ENCODE measurements around the gene THADA.

The THADA gene

GRCh38 chr2:43444989-43445645 is 150.7 kb downstream of the THADA start:
- no peaks in the 10 kb centered on the region for H3K27me3 ChIP-seq
- no peaks in the 10 kb centered on the region for H4K20me1 ChIP-seq
- peaks cover 0 to 53% (median 20%) of the 10 kb centered on the region in 11 experiments; a peak in 19 of 22 replicates for H3K36me3 ChIP-seq
- TF ChIP-seq Cebpa-rat (IDR thresholded peaks at IDR 0.05) = no peak
- H3K27ac ChIP-seq = peak overlapping the region in 5 of 11 experiments; percentile 20 to 57 (median 45); a peak in 9 of 22 replicates
- peak overlapping the region in 1 of 11 experiments; percentile 4; a peak in 1 of 22 replicates for H3K9ac ChIP-seq
- H3K4me2 ChIP-seq = peak overlapping the region in 9 of 11 experiments; percentile 8 to 71 (median 22); a peak in 12 of 22 replicates
- H3K4me1 ChIP-seq = peaks cover 7 to 48% (median 10%) of the 10 kb centered on the region in 10 experiments; a peak in 14 of 20 replicates
- no peak overlapping the region for H3K4me3 ChIP-seq
- H3K9me3 ChIP-seq (replicated peaks in 1 of 11) = peaks cover 0 to 19% (median 4%) of the 10 kb centered on the region in 11 experiments; a peak in 12 of 22 replicates

- Histone ChIP-seq H3K9me3 (replicated peaks in 1 of 11) (peaks cover 0 to 8% (median 0%) of the 10 kb centered on the region in 11 experiments; a peak in 1 of 22 replicates), H3K27ac (no peak overlapping the region), H3K27me3 (no peaks in the 10 kb centered on the region)
Observed at GRCh38 chr2:43443282-43443681, 152.6 kb downstream of the THADA start.

GRCh38 chr2:43441195-43441594 is 154.6 kb downstream of the THADA start:
- peak overlapping the region in 2 of 11 experiments; percentile 3 to 15; a peak in 1 of 22 replicates for H3K4me2 ChIP-seq
- H3K27me3 ChIP-seq = no peaks in the 10 kb centered on the region
- H3K9me3 ChIP-seq (replicated peaks in 1 of 11) = peaks cover 0 to 1% (median 0%) of the 10 kb centered on the region in 11 experiments; a peak in 1 of 22 replicates
- peaks cover 7 to 44% (median 10%) of the 10 kb centered on the region in 10 experiments; a peak in 14 of 20 replicates for H3K4me1 ChIP-seq
- H4K20me1 ChIP-seq = no peaks in the 10 kb centered on the region
- no peak for TF ChIP-seq Cebpa-rat (IDR thresholded peaks at IDR 0.05)
- no peak overlapping the region for H3K27ac ChIP-seq
- peaks cover 0 to 29% (median 9%) of the 10 kb centered on the region in 11 experiments; a peak in 19 of 22 replicates for H3K36me3 ChIP-seq
- H3K9ac ChIP-seq = no peak overlapping the region
- no peak overlapping the region for H3K4me3 ChIP-seq

More at GRCh38 chr2:43443282-43443681, 152.6 kb downstream of the THADA start:
- Histone ChIP-seq H3K9ac (no peak overlapping the region), H3K4me1 (peaks cover 7 to 46% (median 10%) of the 10 kb centered on the region in 10 experiments; a peak in 14 of 20 replicates), H3K36me3 (peaks cover 0 to 37% (median 19%) of the 10 kb centered on the region in 11 experiments; a peak in 19 of 22 replicates), H3K4me2 (peak overlapping the region in 3 of 11 experiments; percentile 3 to 45 (median 9); a peak in 1 of 22 replicates), H3K4me3 (no peak overlapping the region), H4K20me1 (no peaks in the 10 kb centered on the region)
- TF ChIP-seq Cebpa-rat (IDR thresholded peaks at IDR 0.05) = no peak

- Histone ChIP-seq H4K20me1 (no peaks in the 10 kb centered on the region), H3K27me3 (no peaks in the 10 kb centered on the region), H3K4me1 (peaks cover 0 to 28% (median 0%) of the 10 kb centered on the region in 10 experiments; a peak in 7 of 20 replicates), H3K4me2 (peak overlapping the region in 3 of 11 experiments; percentile 4 to 19 (median 4); a peak in 2 of 22 replicates), H3K9me3 (replicated peaks in 1 of 11) (peaks cover 0 to 10% (median 0%) of the 10 kb centered on the region in 11 experiments; a peak in 3 of 22 replicates), H3K36me3 (peaks cover 0 to 30% (median 11%) of the 10 kb centered on the region in 11 experiments; a peak in 10 of 22 replicates), H3K9ac (no peak overlapping the region), H3K27ac (no peak overlapping the region), H3K4me3 (no peak overlapping the region)
- no peak for TF ChIP-seq Cebpa-rat (IDR thresholded peaks at IDR 0.05)
Observed at GRCh38 chr2:43438858-43439655, 156.8 kb downstream of the THADA start.

- Histone ChIP-seq H3K4me3 (no peak overlapping the region), H3K27ac (no peak overlapping the region), H3K4me2 (no peak overlapping the region), H4K20me1 (no peaks in the 10 kb centered on the region), H3K36me3 (peaks cover 0 to 30% (median 12%) of the 10 kb centered on the region in 11 experiments; a peak in 13 of 22 replicates), H3K4me1 (peaks cover 0 to 28% (median 0%) of the 10 kb centered on the region in 10 experiments; a peak in 7 of 20 replicates), H3K9me3 (replicated peaks in 1 of 11) (peaks cover 0 to 10% (median 0%) of the 10 kb centered on the region in 11 experiments; a peak in 3 of 22 replicates), H3K9ac (no peak overlapping the region), H3K27me3 (no peaks in the 10 kb centered on the region)
- no peak for TF ChIP-seq Cebpa-rat (IDR thresholded peaks at IDR 0.05)
Observed at GRCh38 chr2:43438342-43438741, 157.5 kb downstream of the THADA start.

- H3K4me2 ChIP-seq = no peak overlapping the region
- H3K27ac ChIP-seq = no peak overlapping the region
- peaks cover 0 to 26% (median 15%) of the 10 kb centered on the region in 11 experiments; a peak in 13 of 22 replicates for H3K36me3 ChIP-seq
- no peaks in the 10 kb centered on the region for H3K27me3 ChIP-seq
- no peak overlapping the region for H3K9ac ChIP-seq
- no peak overlapping the region for H3K4me3 ChIP-seq
- H3K9me3 ChIP-seq (replicated peaks in 1 of 11) = peaks cover 0 to 10% (median 0%) of the 10 kb centered on the region in 11 experiments; a peak in 5 of 22 replicates
- H3K4me1 ChIP-seq = peaks cover 0 to 19% (median 0%) of the 10 kb centered on the region in 10 experiments; a peak in 5 of 20 replicates
- TF ChIP-seq Cebpa-rat (IDR thresholded peaks at IDR 0.05) = no peak
- H4K20me1 ChIP-seq = no peaks in the 10 kb centered on the region
Observed at GRCh38 chr2:43437363-43437762, 158.5 kb downstream of the THADA start.

DNA sequence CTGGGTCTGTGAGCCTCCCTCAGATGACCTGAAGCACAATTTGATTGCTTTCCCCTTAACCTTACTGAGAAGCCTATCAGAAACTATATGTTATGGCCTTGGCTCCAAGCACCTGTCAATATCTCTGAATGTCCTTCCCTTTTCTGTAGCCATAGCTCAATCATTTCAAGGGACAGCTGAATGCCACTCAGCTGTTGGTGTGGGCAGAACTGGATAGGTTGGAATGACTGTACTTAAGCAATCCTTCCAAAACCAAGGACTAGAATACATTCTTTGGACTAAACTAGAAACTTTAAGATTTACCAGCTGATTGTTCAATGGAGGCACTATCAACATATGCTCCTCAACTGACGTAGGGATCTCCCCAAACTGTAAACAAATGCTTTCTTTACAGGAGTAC is 159.4 kb downstream of the THADA start:
- H3K4me2 ChIP-seq = no peak overlapping the region
- peaks cover 0 to 26% (median 15%) of the 10 kb centered on the region in 11 experiments; a peak in 11 of 22 replicates for H3K36me3 ChIP-seq
- no peaks in the 10 kb centered on the region for H4K20me1 ChIP-seq
- peaks cover 0 to 16% (median 0%) of the 10 kb centered on the region in 10 experiments; a peak in 5 of 20 replicates for H3K4me1 ChIP-seq
- no peak overlapping the region for H3K9ac ChIP-seq
- H3K9me3 ChIP-seq (replicated peaks in 1 of 11) = peaks cover 0 to 10% (median 0%) of the 10 kb centered on the region in 11 experiments; a peak in 5 of 22 replicates
- no peak overlapping the region for H3K4me3 ChIP-seq
- H3K27me3 ChIP-seq = no peaks in the 10 kb centered on the region
- TF ChIP-seq Cebpa-rat (IDR thresholded peaks at IDR 0.05) = no peak
- H3K27ac ChIP-seq = no peak overlapping the region

GRCh38 chr2:43435746-43436145 is 160.1 kb downstream of the THADA start:
- Histone ChIP-seq H3K27me3 (no peaks in the 10 kb centered on the region), H3K27ac (no peak overlapping the region), H3K4me1 (peaks cover 0 to 12% (median 0%) of the 10 kb centered on the region in 10 experiments; a peak in 5 of 20 replicates), H3K9ac (no peak overlapping the region), H3K4me3 (no peak overlapping the region), H3K4me2 (no peak overlapping the region), H3K9me3 (replicated peaks in 1 of 11) (peaks cover 0 to 10% (median 0%) of the 10 kb centered on the region in 11 experiments; a peak in 5 of 22 replicates), H3K36me3 (peaks cover 0 to 26% (median 15%) of the 10 kb centered on the region in 11 experiments; a peak in 11 of 22 replicates), H4K20me1 (no peaks in the 10 kb centered on the region)
- no peak for TF ChIP-seq Cebpa-rat (IDR thresholded peaks at IDR 0.05)
